ENCODE results near the gene UBTD2.
"Not testable (repeated sequence)": the region's sequence is repeated elsewhere in the genome, so short reads cannot be mapped to it uniquely, and the experiment has no call there.

Gene UBTD2

GRCh38 chr5:172205984-172206383, 77.6 kb downstream of the UBTD2 start:
- in situ Hi-C loops (cut with MboI; ENCODE audit: low sequenced_read_pairs), result not testable (repeated sequence)

GRCh38 chr5:172200476-172200875, 83.1 kb downstream of the UBTD2 start:
- in situ Hi-C loops (cut with MboI; ENCODE audit: low sequenced_read_pairs), result no loop called here

GRCh38 chr5:172199446-172199845, 84.1 kb downstream of the UBTD2 start:
- in situ Hi-C loops (cut with MboI; ENCODE audit: low sequenced_read_pairs), result no loop called here

GRCh38 chr5:172197775-172198174, 85.8 kb downstream of the UBTD2 start:
- in situ Hi-C loops (cut with MboI; ENCODE audit: low sequenced_read_pairs), result not testable (repeated sequence)

GRCh38 chr5:172194985-172195774, 88.4 kb downstream of the UBTD2 start:
- in situ Hi-C loops (cut with MboI; ENCODE audit: low sequenced_read_pairs), result no loop called here

GRCh38 chr5:172193872-172194271, 89.7 kb downstream of the UBTD2 start, which contains the start of gene EFCAB9:
TSS of gene EFCAB9 (plus strand) at chr5:172194172. CDS start at chr5:172194173, 1 bp downstream.
- in situ Hi-C loops (cut with MboI; ENCODE audit: low sequenced_read_pairs), result no loop called here

- in situ Hi-C loops (cut with MboI; ENCODE audit: low sequenced_read_pairs), result no loop called here
These were observed 93.8 kb downstream of the UBTD2 start for GRCh38 chr5:172189693-172190296.

- in situ Hi-C loops (cut with MboI; ENCODE audit: low sequenced_read_pairs), result no loop called here
These were observed 94.5 kb downstream of the UBTD2 start for GRCh38 chr5:172188893-172189692.

GRCh38 chr5:172188033-172188892, 95.3 kb downstream of the UBTD2 start, which contains the start of gene STK10:
TSS of gene STK10 (minus strand) at chr5:172188224. CDS start at chr5:172188042, 182 bp downstream.
- in situ Hi-C loops (cut with MboI; ENCODE audit: low sequenced_read_pairs), result no loop called here

- in situ Hi-C loops (cut with MboI; ENCODE audit: low sequenced_read_pairs), result no loop called here
These were observed 96.2 kb downstream of the UBTD2 start for GRCh38 chr5:172187118-172188032.

- in situ Hi-C loops (cut with MboI; ENCODE audit: low sequenced_read_pairs), result no loop called here
These were observed 97.4 kb downstream of the UBTD2 start for GRCh38 chr5:172186114-172186695.

- in situ Hi-C loops (cut with MboI; ENCODE audit: low sequenced_read_pairs), result no loop called here
These were observed 98.5 kb downstream of the UBTD2 start for GRCh38 chr5:172185096-172185461.

GRCh38 chr5:172183881-172184280, 99.7 kb downstream of the UBTD2 start:
- in situ Hi-C loops (cut with MboI; ENCODE audit: low sequenced_read_pairs), result no loop called here

GRCh38 chr5:172182291-172182690, 101.3 kb downstream of the UBTD2 start:
- in situ Hi-C loops (cut with MboI; ENCODE audit: low sequenced_read_pairs), result no loop called here

GRCh38 chr5:172180936-172181335, 102.6 kb downstream of the UBTD2 start:
- in situ Hi-C loops (cut with MboI; ENCODE audit: low sequenced_read_pairs), result no loop called here

GRCh38 chr5:172178991-172179989, 104.3 kb downstream of the UBTD2 start:
- in situ Hi-C loops (cut with MboI; ENCODE audit: low sequenced_read_pairs), result loop anchor here (5.0 kb wide), 1 partner anchor 67 kb away; no protein-coding TSS in a partner anchor

GRCh38 chr5:172178301-172178987, 105.1 kb downstream of the UBTD2 start:
- in situ Hi-C loops (cut with MboI; ENCODE audit: low sequenced_read_pairs), result loop anchor here (5.0 kb wide), 1 partner anchor 66 kb away; no protein-coding TSS in a partner anchor
